Ovary (tissue), 9 donors: ENCODE results near the gene ANKS1B. TPM values are rescaled to one million over a fixed set of nuclear protein-coding genes. Genes with fewer than 3 reads are reported as not detected.

Source experiments
- DNase-seq, 5 donors: peaks; one replicate each; pipeline ENCODE4 v3.0.0-alpha.2; 2019 to 2020
- H3K27ac ChIP-seq, 2 donors: fragments of 200-600 bp; one replicate each; pipeline versions ENCODE4 v1.5.1 to v1.8.0; 2019 to 2022
- H3K27me3 ChIP-seq: fragments of 200-600 bp; one replicate; pipeline ENCODE4 v1.8.0; 2022
- H3K36me3 ChIP-seq: fragments of 200-600 bp; sonication (generic); one replicate; pipeline ENCODE4 v1.5.1; 2019
- H3K4me1 ChIP-seq: one replicate; pipeline ENCODE4 v1.8.1; 2013; ENCODE audit warnings: mild to moderate bottlenecking, moderate library complexity; ENCODE audit not compliant: insufficient read depth
- H3K4me3 ChIP-seq: fragments of 200-600 bp; sonication (generic); one replicate; pipeline ENCODE4 v1.5.1; 2017
- H3K9me3 ChIP-seq, 2 donors: fragments of 200-600 bp in 1 of 2; sonication (generic) in 1 of 2; one replicate each; pipeline versions ENCODE4 v1.5.1 to v1.8.1; 2013 to 2019; ENCODE audit warnings: mild to moderate bottlenecking in 1 of 2, moderate library complexity in 1 of 2
- EP300 ChIP-seq: sonication (generic); formaldehyde crosslinking; IDR thresholded peaks from one replicate; pipeline ENCODE4 v1.6.1; 2017; ENCODE audit warnings: antibody characterized with exemption
- POLR2A ChIP-seq: fragments of 450-650 bp; IDR thresholded peaks from one replicate; pipeline ENCODE4 v1.6.1; 2017; ENCODE audit warnings: antibody characterized with exemption, mild to moderate bottlenecking, moderate library complexity
- WGBS, 3 donors: extraction: QIAGEN DNeasy Blood & Tissue Kit in 1 of 3; methylation state at CpG; one replicate each; pipeline versions ENCODE4 v1.1.5 to v1.1.7; 2013 to 2017; 5-methylcytosine and 5-hydroxymethylcytosine counted together
- intact Hi-C, 4 donors: fragments of 100-400 bp; cut with DNase I; formaldehyde crosslinking; loops; one replicate each; pipeline versions ENCODE4 v1.11.0 to v1.15.1; 2022 to 2023
- polyA plus RNA-seq, 2 donors: library from polyadenylated mRNA; stranded (reverse); fragments of 200-250 nt in 1 of 2; fragments of 350-450 nt in 1 of 2; fragmentation: Illumina TruSeq in 1 of 2; extraction: RNeasy Lipid Tissue Mini Kit (QIAGEN cat#74804) in 1 of 2; gene quantifications; one replicate each; pipeline ENCODE4 v1.2.3, GENCODE V29; 2013 to 2014
- total RNA-seq, 7 donors: library from RNA; depleted of rRNA in 2 of 7; stranded (reverse); fragments of >200 nt in 2 of 7; fragmentation: NEBNext Ultra II Directional in 3 of 7; extraction: Animal tissue kit (Norgen Biotek cat#: 25700) in 3 of 7; gene quantifications; one replicate each; pipeline versions ENCODE4 v1.1.0 to v1.2.4, GENCODE V29; 2016 to 2023
- TF ChIP-seq, protein P1 (sequence below), 3 donors: fragments of 450-650 bp in 2 of 3; fragments of 200-600 bp in 1 of 3; IDR thresholded peaks; one replicate each; pipeline versions ENCODE4 v1.5.1 to v1.8.0; 2016 to 2022; ENCODE audit warnings: antibody characterized with exemption in 3 of 3, mild to moderate bottlenecking in 1 of 3
- donor health status: DM: no; HTN: no; CAD: no; lungs with moderate emphysema.
- donor health status: DM: no; HTN: no; CAD: no.
- donor health status: Bipolar disorder and iron deficiency.
- donor health status: DM: yes; HTN: yes; CAD: no.
- donor health status: DM: no; HTN: no; CAD: no.
- donor health status: DM: yes; HTN: yes; CAD: no.

The ANKS1B gene
- total and polyA plus RNA-seq, 9 donors, result 0.80 to 34.9 (median 7.7) TPM

DNA sequence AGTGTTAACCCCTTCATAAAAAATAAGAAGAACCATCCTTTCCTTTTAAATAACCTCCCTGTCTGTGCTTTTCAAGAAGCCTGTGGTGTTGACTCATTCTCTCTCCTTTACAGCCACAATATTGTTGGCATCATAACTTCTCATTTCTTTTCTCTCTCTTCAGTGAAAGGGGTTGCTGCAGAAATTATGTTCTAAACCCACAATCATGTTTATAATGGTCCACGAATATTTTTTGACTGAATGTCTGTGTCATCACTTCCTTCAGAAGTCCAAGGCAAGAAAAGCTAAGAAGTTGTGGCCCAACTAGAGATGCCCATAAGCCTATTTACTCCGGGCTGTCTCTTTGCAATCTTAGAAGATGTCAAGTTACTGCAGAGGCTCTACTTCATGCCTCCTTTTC is 851.3 kb downstream of the ANKS1B start:
- Histone ChIP-seq H3K9me3 (no peaks in the 10 kb centered on the region), H3K4me3 (no peak overlapping the region), H3K4me1 (no peaks in the 10 kb centered on the region), H3K27me3 (no peaks in the 10 kb centered on the region), H3K27ac (no peak overlapping the region), H3K36me3 (no peaks in the 10 kb centered on the region)
- intact Hi-C loops, result no loop called here
- DNase-seq, result no peak
- no peak for TF ChIP-seq EP300
- TF ChIP-seq, protein P1, sequence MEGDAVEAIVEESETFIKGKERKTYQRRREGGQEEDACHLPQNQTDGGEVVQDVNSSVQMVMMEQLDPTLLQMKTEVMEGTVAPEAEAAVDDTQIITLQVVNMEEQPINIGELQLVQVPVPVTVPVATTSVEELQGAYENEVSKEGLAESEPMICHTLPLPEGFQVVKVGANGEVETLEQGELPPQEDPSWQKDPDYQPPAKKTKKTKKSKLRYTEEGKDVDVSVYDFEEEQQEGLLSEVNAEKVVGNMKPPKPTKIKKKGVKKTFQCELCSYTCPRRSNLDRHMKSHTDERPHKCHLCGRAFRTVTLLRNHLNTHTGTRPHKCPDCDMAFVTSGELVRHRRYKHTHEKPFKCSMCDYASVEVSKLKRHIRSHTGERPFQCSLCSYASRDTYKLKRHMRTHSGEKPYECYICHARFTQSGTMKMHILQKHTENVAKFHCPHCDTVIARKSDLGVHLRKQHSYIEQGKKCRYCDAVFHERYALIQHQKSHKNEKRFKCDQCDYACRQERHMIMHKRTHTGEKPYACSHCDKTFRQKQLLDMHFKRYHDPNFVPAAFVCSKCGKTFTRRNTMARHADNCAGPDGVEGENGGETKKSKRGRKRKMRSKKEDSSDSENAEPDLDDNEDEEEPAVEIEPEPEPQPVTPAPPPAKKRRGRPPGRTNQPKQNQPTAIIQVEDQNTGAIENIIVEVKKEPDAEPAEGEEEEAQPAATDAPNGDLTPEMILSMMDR (IDR thresholded peaks at IDR 0.05), result no peak
- no peak for TF ChIP-seq POLR2A
- 35 to 82% (median 81%) methylated on average over 2 of the region's 2 CpGs for WGBS, 3 donors

DNA sequence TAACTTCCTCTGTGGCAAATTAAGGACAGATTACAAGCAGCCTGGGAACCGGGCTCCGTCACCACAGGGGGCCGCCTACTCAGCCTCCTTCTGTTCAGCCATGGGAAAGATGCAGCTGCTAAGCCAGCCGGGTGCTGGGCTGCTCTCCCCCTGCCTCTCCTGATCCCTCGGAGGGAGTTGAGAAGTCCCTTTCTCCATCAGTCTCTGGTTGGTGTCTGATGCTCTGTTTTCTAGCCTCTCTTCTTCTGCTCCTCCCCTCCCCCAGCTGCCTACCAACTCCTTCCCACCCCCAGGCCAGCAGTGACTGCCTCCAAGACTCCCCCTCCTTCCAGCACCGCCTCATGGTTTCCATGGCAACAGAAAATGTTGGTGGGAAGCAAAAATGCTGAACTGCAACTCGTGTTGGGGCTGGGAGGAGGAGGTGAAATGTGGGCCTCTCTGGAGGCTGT is 853.0 kb downstream of the ANKS1B start:
- TF ChIP-seq, protein P1 (IDR thresholded peaks at IDR 0.05), result no peak
- TF ChIP-seq EP300, result no peak
- no peak for TF ChIP-seq POLR2A
- intact Hi-C loops, result no loop called here
- DNase-seq, result no peak
- H3K4me3 ChIP-seq, result no peak overlapping the region
- 17 to 25% (median 18%) methylated on average over 7 of the region's 7 CpGs for WGBS, 3 donors
- H3K4me1 ChIP-seq, result no peaks in the 10 kb centered on the region
- H3K27me3 ChIP-seq, result no peaks in the 10 kb centered on the region
- no peaks in the 10 kb centered on the region for H3K9me3 ChIP-seq
- no peaks in the 10 kb centered on the region for H3K36me3 ChIP-seq
- no peak overlapping the region for H3K27ac ChIP-seq

DNA sequence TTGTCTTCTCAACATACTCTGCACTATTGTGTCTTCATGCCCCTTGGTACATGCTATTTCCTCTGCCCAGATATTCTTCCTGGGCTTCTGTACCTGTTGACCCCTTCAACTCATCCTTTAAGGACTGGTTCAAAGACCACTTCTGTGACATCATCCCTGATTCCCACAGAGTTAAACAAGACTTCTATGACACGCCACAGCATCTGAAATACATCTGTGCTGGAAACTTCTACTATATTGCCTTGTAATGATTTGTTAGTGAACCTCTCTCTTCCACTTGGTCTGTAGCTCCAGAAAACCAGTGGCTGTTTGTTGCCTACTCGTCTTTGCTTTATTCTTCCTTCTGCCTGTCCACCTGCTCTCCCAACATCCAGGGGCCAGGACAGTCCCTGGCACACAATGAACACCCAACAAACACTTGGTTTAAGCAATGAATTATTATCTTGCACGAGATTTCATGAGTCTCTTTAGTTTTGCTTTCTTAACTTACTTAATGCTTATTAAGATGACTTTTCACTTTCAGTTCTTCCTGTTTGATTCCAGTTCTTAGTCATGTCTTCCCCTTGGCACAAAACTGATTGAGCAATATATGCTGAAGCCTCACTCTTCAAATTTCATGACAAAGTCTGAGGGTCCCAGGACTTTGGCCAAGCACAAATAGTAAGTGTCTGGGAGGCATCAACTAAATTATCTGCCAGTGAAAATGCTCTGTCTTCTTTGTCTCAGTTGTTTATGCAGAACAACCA is 853.8 kb downstream of the ANKS1B start:
- H3K4me1 ChIP-seq, result no peaks in the 10 kb centered on the region
- DNase-seq, result no peak
- H3K4me3 ChIP-seq, result no peak overlapping the region
- intact Hi-C loops, result no loop called here
- no peak for TF ChIP-seq POLR2A
- TF ChIP-seq, protein P1 (IDR thresholded peaks at IDR 0.05), result no peak
- TF ChIP-seq EP300, result no peak
- no peaks in the 10 kb centered on the region for H3K9me3 ChIP-seq
- no peaks in the 10 kb centered on the region for H3K36me3 ChIP-seq
- H3K27me3 ChIP-seq, result no peaks in the 10 kb centered on the region
- 58 to 73% (median 63%) methylated on average over 3 of the region's 3 CpGs for WGBS, 3 donors
- H3K27ac ChIP-seq, result no peak overlapping the region

DNA sequence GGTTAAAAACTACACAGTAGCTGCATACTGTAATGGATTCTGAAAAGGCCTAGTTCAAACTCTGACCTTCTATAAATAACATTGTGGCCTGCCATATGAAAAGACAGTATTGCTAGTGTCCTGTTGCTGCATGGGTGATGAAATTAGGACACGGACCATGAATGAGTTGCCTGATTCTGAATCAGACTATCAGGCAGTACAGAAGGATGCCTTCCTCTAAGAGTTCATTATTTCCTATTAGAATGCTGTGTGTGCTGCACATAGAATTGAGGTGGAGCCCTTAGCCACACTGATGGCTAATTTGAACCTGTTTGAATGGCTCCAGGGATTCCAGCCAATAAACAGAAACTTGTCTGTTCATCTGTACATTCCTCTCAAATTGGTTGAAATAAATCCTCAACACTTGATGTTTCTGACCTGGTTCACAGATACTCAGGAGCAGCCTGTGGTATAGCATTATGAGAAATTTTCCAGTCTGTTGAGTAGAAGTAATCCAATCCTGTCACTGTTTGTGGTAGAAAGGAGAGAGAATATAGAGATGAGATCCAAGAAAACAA is 856.4 kb downstream of the ANKS1B start:
- no peaks in the 10 kb centered on the region for H3K36me3 ChIP-seq
- no peak for DNase-seq
- H3K27me3 ChIP-seq, result no peaks in the 10 kb centered on the region
- intact Hi-C loops, result no loop called here
- 37 to 89% (median 54%) methylated on average over 1 of the region's 1 CpG for WGBS, 3 donors
- H3K27ac ChIP-seq, result no peak overlapping the region
- H3K4me1 ChIP-seq, result no peaks in the 10 kb centered on the region
- H3K9me3 ChIP-seq, result no peaks in the 10 kb centered on the region
- TF ChIP-seq POLR2A (no peak), EP300 (no peak)
- TF ChIP-seq, protein P1 (IDR thresholded peaks at IDR 0.05), result no peak
- no peak overlapping the region for H3K4me3 ChIP-seq
